T47D (cell line): ENCODE measurements around the gene VAMP3.

Source experiments
- DNase-seq, 2 experiments: peaks; one replicate each; pipeline versions ENCODE4 v3.0.0 to v3.0.0-alpha.2; 2011 to 2012; ENCODE audit warnings: low read depth in 1 of 2, low spot score in 1 of 2
- JUND ChIP-seq: IDR thresholded peaks from 2 replicates; pipeline ENCODE4 v1.6.1; 2012; ENCODE audit warnings: low read depth
- in situ Hi-C: cut with HindIII; loops from 2 replicates; pipeline ENCODE4 v1.10.0; 2016; ENCODE audit warnings: low sequenced_read_pairs, low pct_unique_long_range_greater_than_20kb

Gene VAMP3

GRCh38 chr1:7749126-7749525 is 22.0 kb upstream of the VAMP3 start:
- DNase-seq = no peak
- in situ Hi-C loops = no loop called here
- TF ChIP-seq JUND = no peak

- in situ Hi-C loops = no loop called here
- no peak for TF ChIP-seq JUND
- no peak for DNase-seq
These were observed 19.9 kb upstream of the VAMP3 start for GRCh38 chr1:7751174-7751573.

GRCh38 chr1:7752512-7753417 is 18.3 kb upstream of the VAMP3 start:
- in situ Hi-C loops = no loop called here
- DNase-seq = peak in 1 of 2 experiments; percentile 71
- TF ChIP-seq JUND = no peak

GRCh38 chr1:7753641-7754040 is 17.5 kb upstream of the VAMP3 start:
- in situ Hi-C loops = no loop called here
- TF ChIP-seq JUND = no peak
- no peak for DNase-seq

- DNase-seq = no peak
- TF ChIP-seq JUND = no peak
- in situ Hi-C loops = no loop called here
These were observed 16.9 kb upstream of the VAMP3 start for GRCh38 chr1:7754234-7754633.

- peak in 1 of 2 experiments; percentile 12 for DNase-seq
- TF ChIP-seq JUND = no peak
- in situ Hi-C loops = no loop called here
These were observed 15.6 kb upstream of the VAMP3 start for GRCh38 chr1:7755448-7755847.

GRCh38 chr1:7760245-7760644 is 10.9 kb upstream of the VAMP3 start:
- no peak for DNase-seq

GRCh38 chr1:7761103-7761502 is 10.0 kb upstream of the VAMP3 start:
- no peak for TF ChIP-seq JUND
- DNase-seq = no peak
- in situ Hi-C loops = no loop called here

More at GRCh38 chr1:7760245-7760644, 10.9 kb upstream of the VAMP3 start:
- in situ Hi-C loops = no loop called here
- TF ChIP-seq JUND = no peak

GRCh38 chr1:7767176-7767575 is 3.9 kb upstream of the VAMP3 start:
- in situ Hi-C loops = no loop called here
- no peak for TF ChIP-seq JUND
- no peak for DNase-seq

- no peak for DNase-seq
- no peak for TF ChIP-seq JUND
These were observed 2.5 kb upstream of the VAMP3 start for GRCh38 chr1:7768583-7768982.

GRCh38 chr1:7769673-7770412 is 1.3 kb upstream of the VAMP3 start:
- no peak for TF ChIP-seq JUND
- in situ Hi-C loops = no loop called here
- no peak for DNase-seq

More at GRCh38 chr1:7768583-7768982, 2.5 kb upstream of the VAMP3 start:
- in situ Hi-C loops = no loop called here

GRCh38 chr1:7770669-7770996 is 463 bp upstream of the VAMP3 start:
- DNase-seq = no peak
- in situ Hi-C loops = no loop called here
- no peak for TF ChIP-seq JUND

- TF ChIP-seq JUND = no peak
- DNase-seq = no peak
- in situ Hi-C loops = no loop called here
These were observed 765 bp downstream of the VAMP3 start for GRCh38 chr1:7771823-7772299.
